GM12892 (cell line): ENCODE measurements around the gene KIF16B.

Experiments used
- POLR2A ChIP-seq: IDR thresholded peaks from 2 replicates; pipeline ENCODE4 v1.6.1; 2011; ENCODE audit warnings: low read depth, low read length, control low read depth
- POLR2AphosphoS5 ChIP-seq: IDR thresholded peaks from 2 replicates; pipeline ENCODE4 v1.6.1; 2011; ENCODE audit warnings: low read depth, low read length, control low read depth
- TAF1 ChIP-seq: IDR thresholded peaks from 2 replicates; pipeline ENCODE4 v1.6.1; 2011; ENCODE audit warnings: low read depth, mild to moderate bottlenecking, control low read depth, low read length, borderline replicate concordance

DNA sequence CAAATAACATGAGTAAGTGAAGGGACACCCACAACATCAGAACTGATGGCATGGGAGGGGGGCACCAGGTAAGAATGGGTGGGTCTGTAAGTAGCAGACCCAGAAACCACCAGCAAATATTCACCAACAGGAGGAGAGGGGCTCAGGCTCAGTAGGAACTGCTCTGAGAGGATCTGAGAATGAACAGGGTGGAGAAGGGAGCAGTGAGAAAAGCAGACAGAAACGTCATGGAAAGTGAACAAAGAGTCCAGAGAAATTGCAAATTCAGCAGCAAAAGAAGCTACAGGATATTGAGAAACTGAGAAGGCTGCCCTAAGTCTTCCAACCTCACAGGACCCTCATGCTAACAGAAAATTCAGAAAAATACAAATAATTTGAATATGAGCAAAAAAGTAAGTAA lies 121.3 kb downstream of the KIF16B start:
- TF ChIP-seq POLR2A (no peak), TAF1 (no peak), POLR2AphosphoS5 (no peak)
